IMR-90 (cell line): ENCODE measurements around the gene FAM168A.

Experiments used
- CEBPB ChIP-seq: IDR thresholded peaks from 2 replicates; pipeline ENCODE4 v1.6.1; 2012; ENCODE audit warnings: low read depth, low read length, improper control_type of control experiment
- FOS ChIP-seq: fragments of 150-350 bp; IDR thresholded peaks from 2 replicates; pipeline ENCODE4 v1.6.1; 2016; ENCODE audit warnings: low read depth, low read length
- MAZ ChIP-seq: IDR thresholded peaks from 2 replicates; pipeline ENCODE4 v1.6.1; 2012; ENCODE audit warnings: low read depth, mild to moderate bottlenecking, low read length, improper control_type of control experiment, moderate library complexity, borderline replicate concordance
- MXI1 ChIP-seq: IDR thresholded peaks from 2 replicates; pipeline ENCODE4 v1.6.1; 2012; ENCODE audit warnings: low read depth, mild to moderate bottlenecking, low read length, moderate library complexity, borderline replicate concordance
- POLR2A ChIP-seq: IDR thresholded peaks from 2 replicates; pipeline ENCODE4 v1.6.1; 2012; ENCODE audit warnings: mild to moderate bottlenecking, low read depth, low read length
- RAD21 ChIP-seq: IDR thresholded peaks from 2 replicates; pipeline ENCODE4 v1.6.1; 2012; ENCODE audit warnings: low read length, improper control_type of control experiment
- TF ChIP-seq, protein P1 (sequence below): conservative IDR thresholded peaks from 2 replicates; pipeline ENCODE4 v1.5.1; 2012; ENCODE audit warnings: mild to moderate bottlenecking, low read depth, low read length, improper control_type of control experiment

GRCh38 chr11:73521621-73522020 is 76.3 kb downstream of the FAM168A start:
- TF ChIP-seq, protein P1, sequence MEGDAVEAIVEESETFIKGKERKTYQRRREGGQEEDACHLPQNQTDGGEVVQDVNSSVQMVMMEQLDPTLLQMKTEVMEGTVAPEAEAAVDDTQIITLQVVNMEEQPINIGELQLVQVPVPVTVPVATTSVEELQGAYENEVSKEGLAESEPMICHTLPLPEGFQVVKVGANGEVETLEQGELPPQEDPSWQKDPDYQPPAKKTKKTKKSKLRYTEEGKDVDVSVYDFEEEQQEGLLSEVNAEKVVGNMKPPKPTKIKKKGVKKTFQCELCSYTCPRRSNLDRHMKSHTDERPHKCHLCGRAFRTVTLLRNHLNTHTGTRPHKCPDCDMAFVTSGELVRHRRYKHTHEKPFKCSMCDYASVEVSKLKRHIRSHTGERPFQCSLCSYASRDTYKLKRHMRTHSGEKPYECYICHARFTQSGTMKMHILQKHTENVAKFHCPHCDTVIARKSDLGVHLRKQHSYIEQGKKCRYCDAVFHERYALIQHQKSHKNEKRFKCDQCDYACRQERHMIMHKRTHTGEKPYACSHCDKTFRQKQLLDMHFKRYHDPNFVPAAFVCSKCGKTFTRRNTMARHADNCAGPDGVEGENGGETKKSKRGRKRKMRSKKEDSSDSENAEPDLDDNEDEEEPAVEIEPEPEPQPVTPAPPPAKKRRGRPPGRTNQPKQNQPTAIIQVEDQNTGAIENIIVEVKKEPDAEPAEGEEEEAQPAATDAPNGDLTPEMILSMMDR, result no peak
- no peak for TF ChIP-seq POLR2A
- TF ChIP-seq MAZ, result no peak
- no peak for TF ChIP-seq FOS
- TF ChIP-seq CEBPB, result no peak
- no peak for TF ChIP-seq RAD21
- TF ChIP-seq MXI1, result no peak
